HepG2 (cell line): ENCODE data around the gene SGCE. TPM values are rescaled to one million over a fixed set of nuclear protein-coding genes. Genes with fewer than 3 reads are reported as not detected.

Experiments used
- ARHGAP35 ChIP-seq: sonication (generic); formaldehyde crosslinking; IDR thresholded peaks from 2 replicates; pipeline ENCODE4 v1.9.0; 2022; ENCODE audit warnings: mild to moderate bottlenecking, inconsistent platforms, moderate library complexity, missing genetic modification reagents, borderline replicate concordance
- HOXD1 ChIP-seq: sonication (generic); formaldehyde crosslinking; IDR thresholded peaks from 2 replicates; pipeline ENCODE4 v1.5.0; 2020; ENCODE audit warnings: missing genetic modification reagents
- KDM6A ChIP-seq: IDR thresholded peaks from 2 replicates; pipeline ENCODE4 v1.6.1; 2016; ENCODE audit warnings: low read depth
- NR1H2 ChIP-seq: sonication (generic); formaldehyde crosslinking; IDR thresholded peaks from 2 replicates; pipeline ENCODE4 v1.8.1; 2022; ENCODE audit warnings: low read depth, missing genetic modification reagents, borderline replicate concordance
- PTBP1 ChIP-seq: fragments of 200-400 bp; formaldehyde crosslinking; IDR thresholded peaks from 2 replicates; pipeline ENCODE4 v1.6.1; 2018; ENCODE audit warnings: low read length, low read depth; ENCODE audit not compliant: poor library complexity, severe bottlenecking
- RARG ChIP-seq: sonication (generic); formaldehyde crosslinking; IDR thresholded peaks from 2 replicates; pipeline ENCODE4 v1.4.0; 2020; ENCODE audit warnings: low read depth, mild to moderate bottlenecking, missing genetic modification reagents
- SMAD9 ChIP-seq: sonication (generic); formaldehyde crosslinking; IDR thresholded peaks from 2 replicates; pipeline ENCODE4 v1.5.1; 2020; ENCODE audit warnings: mild to moderate bottlenecking, missing genetic modification reagents
- SRY ChIP-seq: sonication (generic); formaldehyde crosslinking; IDR thresholded peaks from 2 replicates; pipeline ENCODE4 v1.8.0; 2022; ENCODE audit warnings: mild to moderate bottlenecking, missing genetic modification reagents
- ZIK1 ChIP-seq: sonication (generic); formaldehyde crosslinking; IDR thresholded peaks from 2 replicates; pipeline ENCODE4 v1.5.0; 2020; ENCODE audit warnings: mild to moderate bottlenecking, low read depth, missing genetic modification reagents, borderline replicate concordance
- ZNF124 ChIP-seq: sonication (generic); formaldehyde crosslinking; IDR thresholded peaks from 2 replicates; pipeline ENCODE4 v1.4.0; 2020; ENCODE audit warnings: missing genetic modification reagents
- ZNF343 ChIP-seq: sonication (generic); formaldehyde crosslinking; IDR thresholded peaks from 2 replicates; pipeline ENCODE4 v1.4.0; 2020; ENCODE audit warnings: mild to moderate bottlenecking, missing genetic modification reagents
- ZNF644 ChIP-seq: IDR thresholded peaks from 2 replicates; pipeline ENCODE4 v1.6.1; 2016; ENCODE audit warnings: low read depth
- ZNF7 ChIP-seq: IDR thresholded peaks from 2 replicates; pipeline ENCODE4 v1.6.1; 2016; ENCODE audit warnings: missing biosample characterization, missing genetic modification reagents
- ZNF782 ChIP-seq: sonication (generic); formaldehyde crosslinking; IDR thresholded peaks from 2 replicates; pipeline ENCODE4 v1.4.0; 2020; ENCODE audit warnings: missing genetic modification reagents, mild to moderate bottlenecking, borderline replicate concordance
- polyA plus RNA-seq, 8 experiments: library from polyadenylated mRNA; depleted of rRNA in 3 of 8; stranded (reverse) in 7 of 8; unstranded in 1 of 8; fragments of >200 nt; fragmentation: Illumina TruSeq in 4 of 8; extraction: Trizol in 4 of 8; gene quantifications; 2 replicates each; pipeline versions ENCODE4 v1.2.1 to v1.2.3, GENCODE V29; 2011 to 2016; ENCODE audit warnings: low read depth in 4 of 8, missing spikeins in 1 of 8, mixed read lengths in 1 of 8; ENCODE audit not compliant: insufficient read depth in 1 of 8
- total RNA-seq, 5 experiments: library from RNA; depleted of rRNA; stranded (reverse); fragments of >200 nt; fragmentation: Illumina TruSeq; extraction: Trizol; gene quantifications; 2 replicates each; pipeline ENCODE4 v1.2.3, GENCODE V29; 2016; ENCODE audit warnings: low read depth in 1 of 5
- TF ChIP-seq, protein P1 (sequence below), 2 experiments: IDR thresholded peaks; 2 replicates each; pipeline ENCODE4 v1.6.1; 2011 to 2012; ENCODE audit warnings: low read length in 2 of 2, borderline replicate concordance in 1 of 2, low read depth in 1 of 2, mild to moderate bottlenecking in 1 of 2, moderate library complexity in 1 of 2
- TF ChIP-seq, protein P2 (sequence below), 2 experiments: sonication (generic) in 1 of 2; formaldehyde crosslinking in 1 of 2; IDR thresholded peaks; 2 replicates each; pipeline versions ENCODE4 v1.6.1 to v1.9.0; 2014 to 2022; ENCODE audit warnings: antibody characterized with exemption in 1 of 2, borderline replicate concordance in 1 of 2, inconsistent platforms in 1 of 2, low read depth in 1 of 2, missing genetic modification reagents in 1 of 2

Gene SGCE
- total and polyA plus RNA-seq, 2 of the 13 experiments (the other 11 are each of a cell fraction or from before 2014, with no cell fraction given), result 52.3 to 71.1 TPM

DNA sequence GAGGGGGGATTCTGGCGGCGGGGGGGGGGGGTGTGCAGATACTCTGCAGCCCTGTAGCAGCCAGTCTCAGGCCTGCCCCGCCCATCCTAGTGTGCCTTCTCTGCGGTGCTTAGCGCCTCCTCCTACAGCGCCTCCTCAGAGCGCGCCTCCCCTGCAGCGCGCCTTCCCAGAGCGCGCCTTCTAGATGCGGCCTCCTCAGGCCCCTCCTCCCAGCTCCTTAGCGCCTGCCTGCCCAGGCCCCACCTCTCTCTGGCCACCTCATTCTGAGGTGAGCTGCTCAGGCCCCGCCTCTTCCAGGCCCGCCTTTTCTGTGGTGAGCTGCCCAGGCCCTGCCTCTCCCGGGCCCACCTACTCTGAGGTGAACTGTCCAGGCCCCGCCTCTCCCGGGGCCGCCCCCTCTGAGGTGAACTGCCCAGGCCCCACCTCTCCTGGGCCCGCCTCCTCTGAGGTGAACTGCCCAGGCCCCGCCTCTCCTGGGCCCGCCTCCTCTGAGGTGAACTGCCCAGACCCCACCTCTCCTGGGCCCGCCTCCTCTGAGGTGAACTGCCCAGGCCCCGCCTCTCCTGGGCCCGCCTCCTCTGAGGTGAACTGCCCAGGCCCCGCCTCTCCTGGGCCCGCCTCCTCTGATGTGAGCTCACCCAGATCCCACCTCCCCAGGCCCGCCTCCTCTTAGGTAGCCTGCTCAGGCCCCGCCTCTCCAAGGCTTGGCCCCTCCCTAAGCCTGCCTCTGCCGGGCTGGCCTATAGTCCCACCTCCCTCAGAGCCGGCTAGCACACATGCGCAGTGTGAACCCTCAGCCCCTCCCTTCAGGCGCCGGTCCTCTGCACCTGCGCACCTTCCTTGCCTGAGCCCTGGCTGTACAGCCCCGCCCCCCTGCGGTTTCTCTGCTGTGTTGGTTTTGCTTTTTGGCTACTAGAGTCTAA lies 2.1 kb upstream of the SGCE start (continued):
- TF ChIP-seq, protein P1, sequence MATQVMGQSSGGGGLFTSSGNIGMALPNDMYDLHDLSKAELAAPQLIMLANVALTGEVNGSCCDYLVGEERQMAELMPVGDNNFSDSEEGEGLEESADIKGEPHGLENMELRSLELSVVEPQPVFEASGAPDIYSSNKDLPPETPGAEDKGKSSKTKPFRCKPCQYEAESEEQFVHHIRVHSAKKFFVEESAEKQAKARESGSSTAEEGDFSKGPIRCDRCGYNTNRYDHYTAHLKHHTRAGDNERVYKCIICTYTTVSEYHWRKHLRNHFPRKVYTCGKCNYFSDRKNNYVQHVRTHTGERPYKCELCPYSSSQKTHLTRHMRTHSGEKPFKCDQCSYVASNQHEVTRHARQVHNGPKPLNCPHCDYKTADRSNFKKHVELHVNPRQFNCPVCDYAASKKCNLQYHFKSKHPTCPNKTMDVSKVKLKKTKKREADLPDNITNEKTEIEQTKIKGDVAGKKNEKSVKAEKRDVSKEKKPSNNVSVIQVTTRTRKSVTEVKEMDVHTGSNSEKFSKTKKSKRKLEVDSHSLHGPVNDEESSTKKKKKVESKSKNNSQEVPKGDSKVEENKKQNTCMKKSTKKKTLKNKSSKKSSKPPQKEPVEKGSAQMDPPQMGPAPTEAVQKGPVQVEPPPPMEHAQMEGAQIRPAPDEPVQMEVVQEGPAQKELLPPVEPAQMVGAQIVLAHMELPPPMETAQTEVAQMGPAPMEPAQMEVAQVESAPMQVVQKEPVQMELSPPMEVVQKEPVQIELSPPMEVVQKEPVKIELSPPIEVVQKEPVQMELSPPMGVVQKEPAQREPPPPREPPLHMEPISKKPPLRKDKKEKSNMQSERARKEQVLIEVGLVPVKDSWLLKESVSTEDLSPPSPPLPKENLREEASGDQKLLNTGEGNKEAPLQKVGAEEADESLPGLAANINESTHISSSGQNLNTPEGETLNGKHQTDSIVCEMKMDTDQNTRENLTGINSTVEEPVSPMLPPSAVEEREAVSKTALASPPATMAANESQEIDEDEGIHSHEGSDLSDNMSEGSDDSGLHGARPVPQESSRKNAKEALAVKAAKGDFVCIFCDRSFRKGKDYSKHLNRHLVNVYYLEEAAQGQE (IDR thresholded peaks at IDR 0.05; ENCODE audit: borderline replicate concordance in 1 of 2, low read depth in 1 of 2, low read length in 2 of 2), result no peak
- no peak for TF ChIP-seq ZNF782 (CRISPR knock-in tag)
- no peak for TF ChIP-seq PTBP1
- TF ChIP-seq, protein P2, sequence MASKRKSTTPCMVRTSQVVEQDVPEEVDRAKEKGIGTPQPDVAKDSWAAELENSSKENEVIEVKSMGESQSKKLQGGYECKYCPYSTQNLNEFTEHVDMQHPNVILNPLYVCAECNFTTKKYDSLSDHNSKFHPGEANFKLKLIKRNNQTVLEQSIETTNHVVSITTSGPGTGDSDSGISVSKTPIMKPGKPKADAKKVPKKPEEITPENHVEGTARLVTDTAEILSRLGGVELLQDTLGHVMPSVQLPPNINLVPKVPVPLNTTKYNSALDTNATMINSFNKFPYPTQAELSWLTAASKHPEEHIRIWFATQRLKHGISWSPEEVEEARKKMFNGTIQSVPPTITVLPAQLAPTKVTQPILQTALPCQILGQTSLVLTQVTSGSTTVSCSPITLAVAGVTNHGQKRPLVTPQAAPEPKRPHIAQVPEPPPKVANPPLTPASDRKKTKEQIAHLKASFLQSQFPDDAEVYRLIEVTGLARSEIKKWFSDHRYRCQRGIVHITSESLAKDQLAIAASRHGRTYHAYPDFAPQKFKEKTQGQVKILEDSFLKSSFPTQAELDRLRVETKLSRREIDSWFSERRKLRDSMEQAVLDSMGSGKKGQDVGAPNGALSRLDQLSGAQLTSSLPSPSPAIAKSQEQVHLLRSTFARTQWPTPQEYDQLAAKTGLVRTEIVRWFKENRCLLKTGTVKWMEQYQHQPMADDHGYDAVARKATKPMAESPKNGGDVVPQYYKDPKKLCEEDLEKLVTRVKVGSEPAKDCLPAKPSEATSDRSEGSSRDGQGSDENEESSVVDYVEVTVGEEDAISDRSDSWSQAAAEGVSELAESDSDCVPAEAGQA (IDR thresholded peaks at IDR 0.05; ENCODE audit: low read depth), result no peak
- TF ChIP-seq, protein P2 (CRISPR knock-in tag; IDR thresholded peaks at IDR 0.05; ENCODE audit: borderline replicate concordance), result no peak
- no peak for TF ChIP-seq ZNF124 (CRISPR knock-in tag)
- TF ChIP-seq HOXD1 (CRISPR knock-in tag), result no peak
- no peak for TF ChIP-seq ZNF343
- no peak for TF ChIP-seq KDM6A (CRISPR knock-in tag)
- no peak for TF ChIP-seq ZNF644 (CRISPR knock-in tag)
- TF ChIP-seq RARG (CRISPR knock-in tag), result no peak
- no peak for TF ChIP-seq ZIK1
- TF ChIP-seq NR1H2 (CRISPR knock-in tag), result no peak
- no peak for TF ChIP-seq SMAD9 (CRISPR knock-in tag)
- no peak for TF ChIP-seq ZNF7 (CRISPR knock-in tag)
- TF ChIP-seq SRY (CRISPR knock-in tag), result no peak
- no peak for TF ChIP-seq ARHGAP35 (CRISPR knock-in tag)
